DOHH2 (cell line): ENCODE measurements around the gene LRRC19.

Experiments used
- CTCF ChIP-seq: fragments of 200-600 bp; sonication (generic); IDR thresholded peaks from one replicate; pipeline ENCODE4 v1.5.1; 2014; ENCODE audit warnings: antibody characterized with exemption, mild to moderate bottlenecking, low read depth, low read length; ENCODE audit not compliant: poor library complexity, severe bottlenecking
- EZH2phosphoT487 ChIP-seq: fragments of 200-600 bp; sonication (generic); IDR thresholded peaks from 2 replicates; pipeline ENCODE4 v1.6.1; 2017; ENCODE audit warnings: borderline replicate concordance, mild to moderate bottlenecking, antibody characterized with exemption, low read length, moderate library complexity, mixed read lengths

- TF ChIP-seq CTCF (peak; percentile 68), EZH2phosphoT487 (no peak)
Observed at GRCh38 chr9:27033815-27034403, 28.4 kb upstream of the LRRC19 start.
